Measurements from ENCODE around the gene SLC29A1.
"Not testable (repeated sequence)": the region's sequence is repeated elsewhere in the genome, so short reads cannot be mapped to it uniquely, and the experiment has no call there.

Gene SLC29A1

GRCh38 chr6:44223319-44224028, at the start of gene SLC29A1:
SLC29A1 (plus strand) TSS chr6:44223595; CDS start chr6:44227314, 3,719 bp downstream.
- no peak for DNase-seq

- DNase-seq = no peak
These were observed 47.1 kb upstream of the SLC29A1 start for GRCh38 chr6:44176130-44176761.

GRCh38 chr6:44176762-44177509, 46.5 kb upstream of the SLC29A1 start:
- no peak for DNase-seq

- DNase-seq = no peak
These were observed 45.5 kb upstream of the SLC29A1 start for GRCh38 chr6:44177691-44178423.

- no peak for DNase-seq
These were observed 44.8 kb upstream of the SLC29A1 start for GRCh38 chr6:44178424-44179071.

GRCh38 chr6:44179072-44179536, 44.3 kb upstream of the SLC29A1 start:
- DNase-seq = no peak

GRCh38 chr6:44179648-44180047, 43.7 kb upstream of the SLC29A1 start:
- DNase-seq = no peak

- no peak for DNase-seq
These were observed 43.0 kb upstream of the SLC29A1 start for GRCh38 chr6:44180406-44180805.

GRCh38 chr6:44180886-44181285, 42.5 kb upstream of the SLC29A1 start:
- DNase-seq = no peak

GRCh38 chr6:44181784-44182183, 41.6 kb upstream of the SLC29A1 start:
- DNase-seq = not testable (repeated sequence)

GRCh38 chr6:44182911-44183390, 40.4 kb upstream of the SLC29A1 start:
- no peak for DNase-seq

- no peak for DNase-seq
These were observed 39.6 kb upstream of the SLC29A1 start for GRCh38 chr6:44183783-44184182.

GRCh38 chr6:44185356-44185755, 38.0 kb upstream of the SLC29A1 start:
- DNase-seq = not testable (repeated sequence)

GRCh38 chr6:44185953-44186634, 37.3 kb upstream of the SLC29A1 start:
- no peak for DNase-seq

GRCh38 chr6:44186635-44187025, 36.8 kb upstream of the SLC29A1 start:
- no peak for DNase-seq

- DNase-seq = no peak
These were observed 34.6 kb upstream of the SLC29A1 start for GRCh38 chr6:44188819-44189218.

- DNase-seq = no peak
These were observed 34.1 kb upstream of the SLC29A1 start for GRCh38 chr6:44189257-44189656.

- no peak for DNase-seq
These were observed 32.7 kb upstream of the SLC29A1 start for GRCh38 chr6:44190715-44191114.

- DNase-seq = no peak
These were observed 30.9 kb upstream of the SLC29A1 start for GRCh38 chr6:44192428-44193041.

- DNase-seq = no peak
These were observed 30.0 kb upstream of the SLC29A1 start for GRCh38 chr6:44193307-44193910.

GRCh38 chr6:44194326-44194725, 29.1 kb upstream of the SLC29A1 start:
- DNase-seq = no peak

All from GOT3 (cell line).